ENCODE results near the gene SLC45A2. TPM values are rescaled to one million over a fixed set of nuclear protein-coding genes. Genes with fewer than 3 reads are reported as not detected.
"Not testable (repeated sequence)": the region's sequence is repeated elsewhere in the genome, so short reads cannot be mapped to it uniquely, and the experiment has no call there.

Gene SLC45A2
- total RNA-seq, 3 donors from 2014 or later, result not detected

- DNase-seq (ENCODE audit: low spot score in 2 of 2), result no peak
- Histone ChIP-seq H3K36me3 (no peaks in the 10 kb centered on the region), H3K27me3 (no peaks in the 10 kb centered on the region), H3K9me3 (no peaks in the 10 kb centered on the region), H3K27ac (no peak overlapping the region), H3K4me1 (no peaks in the 10 kb centered on the region), H3K4me3 (no peak overlapping the region)
- no peak for TF ChIP-seq POLR2AphosphoS5 (IDR thresholded peaks at IDR 0.05)
- TF ChIP-seq POLR2A (IDR thresholded peaks at IDR 0.05), result no peak
- no peak for TF ChIP-seq CTCF (IDR thresholded peaks at IDR 0.05)
- intact Hi-C loops (cut with DNase I; ENCODE audit: low total_unique reads), result no loop called here
These were observed 28.3 kb upstream of the SLC45A2 start for GRCh38 chr5:34012791-34013190.

- H3K9me3 ChIP-seq, result no peaks in the 10 kb centered on the region
- no peaks in the 10 kb centered on the region for H3K27me3 ChIP-seq
- DNase-seq (ENCODE audit: low spot score in 2 of 2), result no peak
- H3K27ac ChIP-seq, result no peak overlapping the region
- no peaks in the 10 kb centered on the region for H3K4me1 ChIP-seq
- TF ChIP-seq POLR2AphosphoS5 (IDR thresholded peaks at IDR 0.05) (no peak), CTCF (IDR thresholded peaks at IDR 0.05) (no peak), POLR2A (IDR thresholded peaks at IDR 0.05) (no peak)
- H3K4me3 ChIP-seq, result no peak overlapping the region
- no peaks in the 10 kb centered on the region for H3K36me3 ChIP-seq
- intact Hi-C loops (cut with DNase I; ENCODE audit: low total_unique reads), result no loop called here
These were observed 27.0 kb upstream of the SLC45A2 start for GRCh38 chr5:34011536-34011935.

- H3K27ac ChIP-seq; intact Hi-C loops (cut with DNase I; ENCODE audit: low total_unique reads); DNase-seq (ENCODE audit: low spot score in 2 of 2); H3K4me1 ChIP-seq; H3K4me3 ChIP-seq; H3K36me3 ChIP-seq; H3K9me3 ChIP-seq; H3K27me3 ChIP-seq: not testable (repeated sequence)
These were observed 25.7 kb upstream of the SLC45A2 start for GRCh38 chr5:34010146-34010545.

- Histone ChIP-seq H3K4me3 (no peak overlapping the region), H3K4me1 (no peaks in the 10 kb centered on the region), H3K36me3 (no peaks in the 10 kb centered on the region), H3K9me3 (no peaks in the 10 kb centered on the region), H3K27me3 (no peaks in the 10 kb centered on the region), H3K27ac (no peak overlapping the region)
- intact Hi-C loops (cut with DNase I; ENCODE audit: low total_unique reads), result no loop called here
- no peak for DNase-seq (ENCODE audit: low spot score in 2 of 2)
- no peak for TF ChIP-seq POLR2A (IDR thresholded peaks at IDR 0.05)
- TF ChIP-seq CTCF (IDR thresholded peaks at IDR 0.05), result no peak
- no peak for TF ChIP-seq POLR2AphosphoS5 (IDR thresholded peaks at IDR 0.05)
These were observed 25.1 kb upstream of the SLC45A2 start for GRCh38 chr5:34009610-34010009.

GRCh38 chr5:34008802-34009201 lies 24.3 kb upstream of the SLC45A2 start:
- H3K27ac ChIP-seq, result peak overlapping the region; percentile 76 to 84
- no peak for TF ChIP-seq POLR2AphosphoS5 (IDR thresholded peaks at IDR 0.05)
- TF ChIP-seq CTCF (IDR thresholded peaks at IDR 0.05), result no peak
- TF ChIP-seq POLR2A (IDR thresholded peaks at IDR 0.05), result no peak
- intact Hi-C loops (cut with DNase I; ENCODE audit: low total_unique reads), result no loop called here

More at GRCh38 chr5:34008802-34009201, 24.3 kb upstream of the SLC45A2 start:
- Histone ChIP-seq H3K4me3 (peak overlapping the region; percentile 70 to 74 (median 74)), H3K27me3 (no peaks in the 10 kb centered on the region), H3K36me3 (no peaks in the 10 kb centered on the region), H3K4me1 (no peaks in the 10 kb centered on the region), H3K9me3 (no peaks in the 10 kb centered on the region)
- DNase-seq (ENCODE audit: low spot score in 2 of 2), result no peak

Measured in breast epithelium (tissue), 4 donors.